ENCODE results near the gene RSAD2.
A peak's percentile ranks its signal among the peaks of the same experiment; 100 is the strongest.

Gene RSAD2

DNA sequence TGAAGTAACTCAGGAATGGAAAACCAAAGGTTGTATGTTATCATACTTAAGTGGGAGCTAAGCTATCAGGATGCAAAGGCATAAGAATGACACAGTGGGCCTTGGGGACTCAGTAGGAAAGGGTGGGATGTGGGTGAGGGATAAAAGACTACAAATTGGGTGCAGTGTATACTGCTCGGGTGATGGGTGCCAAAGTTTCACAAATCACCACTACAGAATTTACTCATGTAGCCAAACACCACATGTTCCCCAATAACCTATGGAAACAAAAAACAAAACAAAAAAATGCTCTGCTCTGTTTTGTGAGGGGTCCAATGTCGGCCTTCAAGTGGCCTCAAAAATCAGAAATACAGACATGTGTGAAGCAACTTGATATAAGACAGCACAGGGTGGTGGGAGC, 30.7 kb downstream of the RSAD2 start:
- no peak for DNase-seq

DNA sequence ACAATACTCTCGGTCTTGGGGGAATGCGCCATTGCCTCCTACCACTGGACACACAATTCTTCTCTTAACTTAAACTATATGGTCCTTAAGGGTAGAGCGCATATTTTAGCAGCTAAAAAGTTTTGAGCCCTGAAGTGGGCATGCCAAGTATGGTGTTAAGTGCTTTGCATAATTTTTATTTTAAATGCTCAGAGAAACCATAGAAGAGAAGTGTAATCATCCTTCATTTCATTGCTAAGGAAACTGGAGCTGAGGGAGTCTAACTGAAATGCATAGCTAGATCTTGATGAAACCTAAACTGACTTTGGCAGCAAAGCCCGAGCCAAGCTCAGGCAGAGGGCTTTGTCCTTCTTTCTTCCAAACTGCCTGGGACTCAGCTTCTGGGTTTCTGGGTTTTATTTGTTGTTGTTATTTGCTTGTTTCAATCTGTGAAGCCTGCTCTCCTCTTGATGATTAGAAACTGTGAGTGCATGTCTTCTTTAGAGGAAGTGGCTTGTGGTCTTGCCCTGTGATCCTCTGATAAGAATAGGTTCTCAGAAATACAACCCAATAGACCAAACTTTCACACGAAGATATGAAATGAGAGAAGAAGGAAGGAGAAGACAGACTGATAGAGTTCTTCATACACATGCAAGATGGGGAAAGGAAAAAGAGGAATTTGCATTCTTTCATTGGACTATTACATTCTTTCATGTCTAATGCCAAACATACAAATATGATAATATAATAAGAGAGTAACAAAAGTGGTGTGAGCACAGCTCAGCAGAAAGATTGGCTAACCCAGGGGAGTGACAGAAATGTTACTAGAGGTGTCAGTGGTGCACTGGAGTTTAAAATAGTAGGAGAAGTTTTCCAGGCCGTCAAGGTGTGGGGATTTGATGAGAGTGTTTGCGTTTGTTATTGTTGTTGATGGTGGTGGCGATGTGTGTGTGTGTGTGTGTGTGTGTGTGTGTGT, 32.1 kb downstream of the RSAD2 start:
- no peak for DNase-seq

DNA sequence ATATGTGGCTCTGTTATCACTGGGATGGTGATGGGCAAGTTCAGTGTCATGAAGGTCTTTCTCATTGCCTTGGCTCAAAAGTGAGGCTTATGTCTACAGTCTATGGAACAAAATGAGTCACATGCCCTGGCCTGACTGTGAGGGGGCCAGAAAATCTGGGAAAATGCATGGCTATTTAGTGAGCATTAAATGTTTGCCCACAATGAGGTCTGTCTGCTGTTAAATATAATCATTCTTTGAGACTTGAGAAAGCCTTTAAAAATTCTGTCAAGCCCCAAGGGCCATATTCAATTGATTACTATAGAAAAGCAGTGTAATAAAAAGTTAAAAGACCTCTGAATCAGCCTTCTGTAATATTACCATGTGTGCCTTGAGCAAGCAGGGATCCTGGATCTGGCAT, 34.1 kb downstream of the RSAD2 start:
- no peak for DNase-seq

DNA sequence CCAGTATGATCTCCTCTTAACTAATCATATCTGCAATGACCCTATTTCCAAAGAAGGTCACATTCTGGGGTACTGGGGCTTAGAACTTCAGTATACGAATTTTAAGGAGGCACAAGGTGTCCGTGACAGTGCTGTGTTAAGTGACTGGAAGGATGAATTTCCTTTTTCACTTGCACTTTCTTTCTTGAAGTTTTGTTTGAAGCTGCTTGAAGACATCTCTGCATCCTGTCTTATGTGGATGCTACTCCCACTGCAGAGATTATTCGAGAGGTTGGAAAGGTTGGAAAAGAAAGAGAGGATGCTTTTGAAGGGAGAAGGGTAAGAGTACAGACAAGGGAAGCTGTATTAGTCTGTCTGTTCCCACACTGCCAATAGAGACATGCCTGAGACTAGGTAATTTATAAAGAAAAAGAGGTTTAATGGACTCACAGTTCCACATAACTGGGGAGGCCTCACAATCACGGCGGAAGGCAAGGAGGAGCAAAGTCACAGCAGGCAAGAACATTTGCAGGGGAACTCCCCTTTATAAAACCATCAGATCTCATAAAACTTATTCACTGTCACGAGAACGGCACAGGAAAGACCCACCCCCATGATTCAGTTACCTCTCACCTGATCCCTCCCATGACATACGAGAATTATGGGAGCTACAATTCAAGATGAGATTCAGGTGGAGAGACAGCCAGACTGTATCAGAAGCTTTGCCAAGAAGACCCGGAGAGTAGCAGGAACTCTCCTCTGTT, 36.0 kb downstream of the RSAD2 start:
- no peak for DNase-seq

DNA sequence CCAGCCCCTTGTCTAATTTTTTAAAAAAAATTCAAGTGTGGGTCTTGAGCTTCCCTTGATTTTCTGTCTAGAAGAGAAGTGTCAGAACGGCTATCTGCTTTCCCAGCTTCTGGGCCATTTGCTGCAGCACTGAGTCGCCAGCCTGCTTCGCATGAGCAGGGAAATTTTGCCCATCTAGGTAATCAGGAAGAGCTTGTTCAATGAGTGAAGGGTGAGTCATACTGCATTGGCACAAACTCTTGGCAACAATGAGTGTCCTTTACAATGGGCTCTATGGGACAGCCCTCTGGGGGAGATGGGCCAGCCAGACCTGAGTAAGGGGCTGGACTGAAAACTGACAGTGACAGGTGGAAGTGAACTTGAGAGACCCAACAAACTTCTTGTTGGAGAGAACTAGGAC, 37.3 kb downstream of the RSAD2 start:
- DNase-seq, result no peak

DNA sequence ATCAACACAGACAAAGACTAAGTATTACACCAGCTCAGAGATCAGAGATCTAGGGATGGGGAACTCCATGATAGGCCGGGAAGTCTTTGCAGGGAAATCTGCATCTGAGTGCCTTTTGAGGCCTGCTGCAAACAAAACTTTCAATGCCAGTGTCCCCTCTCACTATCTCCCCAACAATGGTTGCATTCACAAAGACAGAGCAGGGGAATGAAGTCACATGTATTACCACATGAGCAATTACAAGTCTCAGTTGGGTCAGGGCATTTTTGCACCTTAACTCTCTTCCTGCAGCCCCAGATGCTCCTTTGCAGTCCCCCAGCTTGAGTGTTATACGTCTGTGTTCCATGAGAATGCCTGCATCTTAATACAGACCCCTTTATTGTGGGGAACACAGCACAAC, 37.8 kb downstream of the RSAD2 start:
- no peak for DNase-seq

DNA sequence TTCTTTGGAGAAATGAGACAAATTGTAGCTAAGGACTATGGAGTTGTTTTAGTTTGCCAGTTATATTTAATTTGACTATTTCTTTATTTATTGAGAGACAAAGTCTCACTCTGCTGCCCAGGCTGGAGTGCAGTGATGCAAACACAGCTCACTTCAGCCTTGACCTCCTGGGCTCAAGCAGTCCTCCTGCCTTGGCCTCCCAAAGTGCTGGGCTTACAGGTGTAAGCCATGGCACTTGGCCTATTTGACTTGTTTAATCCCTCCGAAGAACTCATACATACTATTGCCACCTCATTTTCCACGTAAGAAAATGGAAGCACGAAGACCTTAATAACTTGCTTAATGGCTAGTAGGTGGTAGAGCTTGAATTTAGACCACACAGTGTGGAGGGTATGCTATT, 38.6 kb downstream of the RSAD2 start:
- DNase-seq, result no peak

DNA sequence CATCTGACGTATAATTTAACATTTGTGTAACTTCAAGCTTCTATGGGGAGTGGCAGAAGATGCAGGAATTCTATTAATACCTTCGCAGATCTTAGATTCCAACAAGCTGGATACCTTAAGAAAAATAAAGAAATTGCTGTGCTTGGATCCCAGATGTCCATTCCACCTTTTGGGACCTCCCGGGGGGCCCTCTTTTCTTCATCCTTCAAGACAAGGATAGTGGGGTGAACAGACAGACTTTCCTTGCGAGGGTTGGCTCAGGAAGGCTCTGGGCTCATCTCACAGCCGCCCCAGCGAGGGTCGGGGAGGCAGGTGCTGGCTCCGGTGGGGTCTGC, 39.1 kb downstream of the RSAD2 start:
- DNase-seq, result no peak

DNA sequence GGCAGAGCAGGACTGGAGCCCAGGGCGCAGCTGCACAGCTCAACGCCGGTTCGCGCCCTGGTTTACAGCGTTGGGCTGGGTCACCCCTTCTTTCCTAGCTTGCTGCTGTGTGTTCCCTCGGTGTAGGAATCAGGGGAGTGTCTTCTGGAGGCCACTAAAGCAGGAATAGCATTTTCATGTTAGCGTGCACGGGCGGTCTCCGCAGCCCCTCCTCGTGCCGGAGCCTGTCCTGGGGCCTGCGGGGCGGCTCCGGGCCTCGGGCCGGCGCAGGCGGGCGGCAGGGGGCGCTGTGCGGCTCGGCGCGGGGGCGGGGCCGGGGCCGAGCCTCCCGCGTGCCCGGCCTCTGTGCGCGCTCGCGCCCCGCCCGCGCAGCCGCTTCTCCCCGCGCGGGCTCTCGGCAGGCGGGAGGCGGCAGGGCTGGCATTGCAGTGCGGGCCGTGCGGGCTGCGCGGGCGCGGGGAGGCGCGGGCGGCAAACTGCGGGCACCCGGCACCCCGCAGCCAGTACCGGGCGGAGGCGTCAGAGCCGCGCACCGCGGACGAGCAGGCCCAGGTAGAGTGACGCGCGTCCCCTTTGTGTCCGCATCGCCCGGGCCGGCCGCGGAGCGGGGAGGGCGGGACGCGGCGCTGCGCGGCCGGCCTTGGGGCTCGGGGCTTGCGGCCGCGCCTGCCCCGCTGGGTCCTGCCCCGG, 39.6 kb downstream of the RSAD2 start, which contains the start of gene RNF144A:
Gene RNF144A (plus strand): TSS at position 342 of the 690 bp plus-strand sequence. CDS start 79,515 bp downstream, outside the sequence.
- DNase-seq, result peak; percentile 42 to 75

DNA sequence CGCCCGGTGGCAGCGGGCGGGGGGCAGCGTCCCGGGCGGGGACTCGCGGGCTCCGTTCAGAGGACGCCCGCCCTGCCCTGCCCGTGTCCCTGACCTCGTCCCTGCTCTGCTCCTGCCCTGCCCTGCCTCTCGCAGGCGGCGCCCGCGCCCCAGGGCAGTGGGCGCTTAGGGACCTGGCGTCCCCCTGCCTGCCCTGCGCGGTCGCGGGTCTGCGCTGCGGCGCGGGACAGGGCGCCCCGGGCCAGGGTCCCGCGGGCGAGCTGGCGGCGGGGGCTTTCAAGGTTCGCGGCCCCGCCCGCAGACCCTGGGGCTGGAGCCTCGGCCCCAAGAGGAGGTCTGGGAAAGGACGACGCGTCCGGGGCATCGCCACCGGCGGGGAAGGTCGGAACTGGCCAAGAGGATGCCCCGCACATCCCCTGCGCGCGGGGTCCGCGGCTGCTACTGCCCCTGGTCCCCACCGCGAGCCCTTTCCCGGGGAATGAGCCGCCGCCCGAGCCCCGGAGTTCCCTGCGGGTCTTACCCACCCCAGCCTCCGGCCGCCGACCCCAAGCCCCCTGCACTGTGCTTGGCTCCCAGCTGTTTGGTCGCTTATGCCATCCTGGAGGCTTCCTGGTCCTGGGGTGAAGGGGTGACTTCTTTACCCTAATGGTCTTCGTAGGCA, 40.3 kb downstream of the RSAD2 start:
- peak; percentile 8 to 43 for DNase-seq

DNA sequence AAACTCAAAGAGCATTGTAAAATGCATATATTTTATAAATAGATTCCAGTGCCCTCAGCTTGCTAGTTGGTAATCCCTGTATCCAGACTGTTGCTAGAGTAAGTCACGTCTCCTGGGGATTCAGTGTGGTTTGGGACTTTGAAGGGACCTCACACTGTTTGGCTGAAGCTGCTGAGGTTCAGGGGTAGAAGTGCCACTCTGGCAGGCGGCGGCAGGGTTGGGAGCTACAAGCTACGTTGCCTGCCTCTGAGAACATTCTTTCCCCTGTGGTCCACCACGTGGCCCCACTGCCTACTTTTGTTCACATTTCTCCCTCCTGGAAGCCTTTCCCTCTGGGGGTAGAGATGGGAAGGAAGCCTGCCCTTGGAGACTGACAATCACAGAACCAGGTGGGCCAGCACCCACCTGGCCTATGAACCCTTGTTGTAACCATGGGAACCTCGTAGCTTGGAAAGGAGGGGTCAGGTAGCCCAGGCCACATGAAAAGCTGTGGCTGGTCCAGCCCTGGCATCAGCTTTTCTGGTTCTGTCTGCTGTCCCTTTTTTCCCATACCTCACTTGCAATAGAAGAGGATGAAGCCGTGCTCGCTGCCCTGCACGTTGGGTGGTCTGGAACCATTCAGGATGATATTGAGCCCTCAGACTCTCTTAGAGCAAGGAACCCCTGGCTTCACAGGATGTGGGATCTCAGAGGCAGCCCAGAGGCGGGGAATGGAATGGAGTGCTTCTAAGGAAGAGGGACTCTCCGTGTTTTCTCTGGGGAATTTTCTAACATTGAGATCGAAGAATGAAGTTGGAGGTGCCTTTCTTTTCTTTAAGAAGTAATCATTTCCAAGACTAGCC, 42.5 kb downstream of the RSAD2 start:
- no peak for DNase-seq

DNA sequence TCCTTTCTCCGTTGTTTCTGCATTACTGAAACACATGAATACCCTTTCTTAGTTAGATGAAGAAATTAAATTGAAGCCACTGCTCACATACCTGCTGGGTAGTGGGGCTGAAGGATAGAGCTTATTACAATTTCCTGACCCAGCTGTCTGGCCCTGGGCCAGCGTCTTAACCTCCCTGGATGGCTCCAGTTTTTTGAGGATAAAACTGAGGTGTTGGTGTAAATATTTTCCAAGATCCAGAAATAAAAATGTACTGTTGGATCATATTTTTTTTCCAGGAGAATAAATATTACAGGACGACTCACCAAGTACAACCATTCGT, 43.1 kb downstream of the RSAD2 start:
- no peak for DNase-seq

DNA sequence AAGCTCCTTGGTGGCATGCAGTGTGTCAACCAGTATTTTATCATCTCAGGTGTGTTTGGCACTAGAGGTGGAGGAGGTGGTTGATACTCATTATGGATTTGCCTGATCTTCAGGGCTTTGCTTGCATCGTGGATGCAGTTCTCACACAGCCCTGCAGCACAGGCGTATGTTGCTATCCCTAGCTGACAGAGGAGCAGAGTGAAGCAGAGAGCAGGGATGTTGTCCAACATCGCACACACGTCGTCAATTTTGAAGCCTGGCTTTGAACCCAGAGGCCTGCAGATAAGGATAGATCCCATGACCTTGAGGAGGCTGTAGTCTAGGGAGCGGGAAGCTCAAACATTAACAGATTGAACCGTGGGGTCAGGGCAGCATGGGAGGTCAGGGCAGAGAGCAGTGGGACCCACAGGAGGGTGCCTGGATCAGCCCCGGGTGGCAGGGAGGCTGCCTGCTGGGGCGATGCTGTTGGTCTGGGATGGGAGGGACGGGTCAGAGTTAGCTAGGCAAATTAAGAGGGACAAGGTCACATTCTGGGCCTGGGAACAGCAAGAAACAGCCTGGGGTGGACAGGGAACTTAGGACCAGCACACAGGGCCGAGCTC, 43.8 kb downstream of the RSAD2 start:
- DNase-seq, result no peak

DNA sequence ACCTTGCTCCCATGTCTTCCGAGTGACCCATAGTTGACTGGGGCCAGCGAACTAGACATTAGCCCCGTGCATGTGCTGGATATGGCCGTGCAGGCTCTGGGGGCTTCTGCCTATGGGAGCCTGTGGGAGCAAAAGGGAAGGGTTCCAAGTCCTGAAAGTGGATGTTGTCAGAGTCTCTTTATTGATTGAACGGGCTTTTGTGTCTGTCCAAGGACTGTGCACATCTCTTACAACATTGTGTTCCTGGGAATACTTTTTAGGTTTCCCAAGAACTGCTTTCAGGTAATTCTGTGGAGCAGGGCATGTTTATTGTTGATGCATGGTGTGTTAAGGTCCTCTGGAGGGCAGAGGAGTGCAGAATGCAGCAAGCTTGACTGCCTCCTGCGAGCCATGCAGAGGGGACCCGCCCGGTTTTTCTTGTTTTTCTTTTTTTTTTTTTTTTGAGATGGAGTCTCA, 44.7 kb downstream of the RSAD2 start:
- no peak for DNase-seq

DNA sequence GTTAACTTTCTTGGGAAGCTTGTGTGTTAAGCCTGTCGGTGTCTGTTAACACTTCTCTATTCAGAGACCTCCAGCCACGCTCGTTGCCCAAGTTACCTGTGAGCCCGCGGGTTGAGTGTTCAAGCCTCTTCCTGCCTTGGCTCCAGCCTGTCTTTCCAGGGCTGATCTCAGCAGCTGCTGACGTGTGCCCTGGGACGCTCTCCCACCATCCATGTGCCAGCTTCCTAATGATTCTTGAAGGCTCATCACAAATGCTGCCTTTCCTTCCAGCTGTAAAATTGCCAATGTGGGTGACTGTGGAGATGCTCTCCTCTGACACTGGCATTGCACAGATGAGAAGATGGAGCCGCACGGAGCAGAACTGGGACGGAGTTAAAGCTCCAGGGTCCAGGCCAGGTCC, 45.7 kb downstream of the RSAD2 start:
- no peak for DNase-seq

DNA sequence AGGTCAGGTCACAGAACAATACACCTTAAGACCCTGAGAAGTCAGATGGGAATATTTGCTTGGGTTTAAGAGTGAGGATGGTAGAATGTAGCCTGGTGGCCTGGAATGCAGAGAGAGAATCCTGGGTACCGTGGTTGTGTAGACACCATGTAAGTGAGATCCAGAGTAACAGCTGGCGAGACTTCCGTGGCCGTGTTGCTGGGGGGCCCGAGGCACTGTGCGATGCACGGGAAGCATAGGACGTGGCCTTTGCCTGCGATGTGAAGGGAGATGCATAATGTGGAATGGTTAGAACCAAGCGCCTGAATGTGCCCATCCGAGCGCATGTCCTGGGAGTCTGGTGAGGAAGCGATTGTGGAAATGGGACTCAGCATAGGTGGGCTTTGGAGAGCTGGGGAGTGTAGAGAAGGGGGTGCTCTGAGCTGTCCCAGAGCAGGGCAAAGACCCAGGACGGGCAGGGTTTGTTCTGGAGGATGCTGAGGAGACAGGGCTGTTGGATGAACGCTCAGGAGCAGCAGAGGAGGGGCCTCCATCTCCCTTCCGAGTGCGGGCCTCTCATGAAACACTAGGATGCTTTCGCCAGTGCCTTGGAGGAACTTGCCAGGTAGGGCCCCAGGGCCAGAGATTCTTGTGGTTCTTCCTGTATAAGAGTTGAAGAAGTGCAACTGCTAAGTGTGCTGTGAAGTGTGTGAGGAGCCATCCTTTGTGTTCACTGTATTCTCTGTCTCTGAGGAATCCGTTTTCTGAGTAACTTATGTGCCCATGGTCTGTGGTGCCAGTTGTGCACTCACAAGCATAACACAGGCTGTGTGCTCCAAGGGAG, 46.7 kb downstream of the RSAD2 start:
- no peak for DNase-seq

DNA sequence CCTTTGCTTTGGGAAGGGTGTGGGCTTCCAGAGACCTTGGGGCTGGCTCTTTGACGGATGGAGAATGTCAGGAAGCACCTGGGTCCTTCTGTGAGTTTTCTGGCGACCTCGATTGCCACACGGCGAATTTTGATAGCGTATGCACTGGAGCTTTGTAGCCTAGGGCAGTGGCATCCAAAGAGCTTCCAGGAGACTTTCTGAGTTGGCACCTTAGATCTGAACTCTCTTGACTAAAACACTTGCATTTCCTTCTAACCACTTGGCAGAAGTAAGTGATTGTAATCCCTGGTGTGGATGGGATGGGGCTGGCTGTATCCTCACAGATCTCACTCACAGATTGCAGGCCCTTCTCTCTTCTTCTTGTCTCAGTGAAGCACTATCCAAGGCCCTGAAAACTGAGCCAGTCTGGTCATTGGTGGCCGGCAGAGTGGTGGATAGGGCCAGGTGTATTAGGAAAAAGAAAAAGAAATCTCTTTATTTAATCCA, 47.4 kb downstream of the RSAD2 start:
- DNase-seq, result no peak

DNA sequence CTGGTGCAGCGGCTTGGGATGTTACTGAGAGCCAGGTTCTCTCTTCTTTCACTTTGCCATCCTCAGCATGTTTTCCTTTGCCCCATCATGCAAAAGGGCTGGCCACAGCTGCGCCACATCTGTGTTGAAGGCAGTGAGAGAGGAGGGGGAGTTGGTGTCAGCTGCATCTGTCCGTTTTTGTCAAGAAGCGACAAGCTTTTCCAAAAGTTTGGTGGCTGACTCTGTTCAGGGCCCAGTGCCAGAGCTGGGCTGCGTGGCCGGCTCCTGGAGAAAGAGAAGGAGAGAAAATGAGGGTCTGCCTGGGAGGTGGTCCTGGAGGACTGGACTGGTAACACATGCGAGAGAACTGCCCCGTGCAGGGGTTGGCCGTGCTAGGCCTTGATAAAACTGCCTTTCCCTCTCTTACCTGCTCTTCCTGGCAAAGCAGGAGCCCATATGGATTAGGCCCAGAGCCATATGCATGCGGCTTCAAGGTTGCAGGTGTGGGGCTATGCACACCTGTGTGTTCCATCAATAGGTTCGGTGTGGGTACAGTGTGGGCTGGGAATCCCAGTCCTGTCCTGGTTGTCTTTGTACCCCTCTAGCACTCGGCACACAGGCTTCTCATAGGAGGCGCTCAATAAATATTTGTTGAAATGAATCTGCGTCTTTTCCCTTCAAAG, 48.6 kb downstream of the RSAD2 start:
- no peak for DNase-seq

DNA sequence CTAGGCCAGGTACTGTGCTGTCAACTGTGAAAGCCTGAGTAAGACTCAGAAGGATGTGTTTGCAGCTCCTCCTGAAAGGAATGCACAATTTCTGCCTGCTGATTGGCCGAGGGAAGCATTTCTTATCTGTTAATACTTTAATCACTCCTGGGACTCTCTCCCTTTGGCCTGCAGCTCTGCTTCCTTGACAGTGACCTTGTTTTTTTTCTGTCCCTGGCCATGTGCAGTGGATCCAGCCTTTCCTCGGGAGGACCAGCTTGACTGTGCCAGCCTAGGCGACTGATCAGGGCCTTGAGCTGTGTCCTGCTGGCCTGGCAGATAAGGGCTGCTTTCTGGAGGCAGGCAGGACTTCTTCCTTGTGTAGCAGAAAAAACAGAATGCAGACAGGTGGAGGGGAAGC, 49.6 kb downstream of the RSAD2 start:
- no peak for DNase-seq

DNA sequence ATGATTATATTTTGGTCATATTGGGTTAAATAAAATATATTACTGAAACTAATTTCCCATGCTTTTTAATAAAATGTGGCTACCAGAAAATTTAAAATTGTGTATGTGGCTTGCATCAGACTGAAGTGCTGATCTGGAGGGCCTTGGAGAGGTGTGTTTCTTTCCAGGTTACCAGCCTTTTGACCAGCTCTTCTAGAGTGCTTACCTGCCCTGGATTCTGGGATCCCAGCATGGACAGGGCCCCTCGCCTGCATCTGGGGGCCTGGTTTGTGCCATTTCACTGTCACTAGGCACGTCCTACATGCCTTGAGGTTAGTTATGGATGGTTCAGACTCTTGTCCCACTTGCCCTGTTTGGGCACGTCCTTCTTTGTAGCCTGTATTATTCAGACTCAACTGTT, 50.2 kb downstream of the RSAD2 start:
- no peak for DNase-seq

Data from SHP77 (cell line).